Stimulated activated naive B cell treated with anti-CD40 and anti-IgM and Interleukin-4, amounts not matched to agents 10 μg/mL and 1 μg/mL and 100 μg/mL, for 72 hours (primary cell): Measurements from ENCODE around the gene TTLL5.
A peak's percentile ranks its signal among the peaks of the same experiment; 100 is the strongest.

Experiments used
- ATAC-seq, 2 donors: fragments of 150-1000 bp; cut with Tn5 transposase; replicated peaks; 2 replicates each; pipeline ENCODE4 v1.10.0; 2021; ENCODE audit warnings: moderate library complexity in 1 of 2
- DNase-seq: peaks from one replicate; pipeline ENCODE4 v3.0.0; 2021
- H3K27ac Mint-ChIP-seq: one replicate; pipeline ENCODE4 v1.8.0; 2022; ENCODE audit warnings: mild to moderate bottlenecking, mixed read lengths
- H3K27me3 Mint-ChIP-seq, 2 donors: one replicate each; pipeline ENCODE4 v1.8.0; 2022; ENCODE audit warnings: mixed read lengths in 2 of 2
- H3K36me3 Mint-ChIP-seq, 2 donors: one replicate each; pipeline ENCODE4 v1.8.0; 2022; ENCODE audit warnings: mixed read lengths in 2 of 2, mild to moderate bottlenecking in 1 of 2
- H3K4me1 Mint-ChIP-seq, 2 donors: one replicate each; pipeline ENCODE4 v1.8.0; 2022; ENCODE audit warnings: mixed read lengths in 2 of 2, mild to moderate bottlenecking in 1 of 2
- H3K4me3 Mint-ChIP-seq, 2 donors: one replicate each; pipeline ENCODE4 v1.8.0; 2022; ENCODE audit warnings: mild to moderate bottlenecking in 2 of 2, mixed read lengths in 2 of 2, moderate library complexity in 1 of 2
- H3K9me3 Mint-ChIP-seq, 2 donors: one replicate each; pipeline ENCODE4 v1.8.0; 2022; ENCODE audit warnings: mixed read lengths in 2 of 2, mild to moderate bottlenecking in 1 of 2

Gene TTLL5

DNA sequence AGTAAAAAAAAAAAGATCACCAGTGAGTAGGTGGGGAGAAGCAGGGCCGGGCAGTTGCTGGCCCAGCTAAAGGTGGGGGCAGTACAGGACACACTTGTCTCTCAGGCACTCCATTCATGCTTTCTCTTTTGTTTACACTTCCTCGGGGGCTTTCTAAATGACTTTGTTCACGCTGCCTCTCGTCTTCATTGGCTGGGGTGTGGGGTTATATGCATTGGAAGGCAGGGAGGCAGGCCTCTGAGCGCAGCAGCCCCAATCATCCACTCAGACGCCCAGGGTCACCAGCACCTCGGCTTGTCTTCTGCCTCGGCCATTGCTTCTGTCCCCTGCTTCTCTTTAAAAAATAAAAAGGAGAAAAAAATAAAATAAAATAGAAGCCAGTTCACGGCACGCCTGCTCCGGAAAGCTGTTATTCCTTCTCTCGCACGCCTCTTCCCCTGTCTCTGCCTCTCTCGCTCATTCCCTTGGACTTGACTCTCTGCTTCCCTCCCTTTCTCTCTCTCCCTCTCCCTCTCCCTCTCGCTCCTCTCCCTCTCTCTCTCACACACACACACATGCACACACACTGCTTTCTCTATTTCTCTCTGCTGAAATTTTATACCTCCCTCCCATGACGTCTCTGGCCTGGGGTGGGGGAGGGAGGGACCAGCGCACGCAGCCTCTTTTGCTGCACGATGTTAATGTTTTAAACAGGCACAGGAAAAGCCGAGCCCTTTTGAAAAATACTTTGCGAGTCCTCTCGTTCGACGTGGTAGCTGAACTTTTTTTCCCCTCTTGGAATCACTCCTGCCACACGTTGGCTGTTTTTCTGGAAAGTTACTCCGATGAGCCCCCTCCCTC lies 320.6 kb downstream of the TTLL5 start, which contains the start of gene TGFB3:
Gene TGFB3, minus strand, starts transcription at position 570 of the 840 bp plus-strand sequence. CDS start 1,102 bp downstream, outside the sequence.
- H3K27ac Mint-ChIP-seq, result peak within 1 kb of the TSS; percentile 60
- peak; percentile 35 for DNase-seq
- H3K4me3 Mint-ChIP-seq, result peak within 1 kb of the TSS; percentile 81 to 88
- peak; percentile 59 to 64 for ATAC-seq
- no peaks in the 10 kb centered on the region for H3K27me3 Mint-ChIP-seq
- H3K4me1 Mint-ChIP-seq, result peaks cover 36 to 58% of the 10 kb centered on the region in 2 donors
- H3K36me3 Mint-ChIP-seq, result no peaks in the 10 kb centered on the region
- no peaks in the 10 kb centered on the region for H3K9me3 Mint-ChIP-seq

DNA sequence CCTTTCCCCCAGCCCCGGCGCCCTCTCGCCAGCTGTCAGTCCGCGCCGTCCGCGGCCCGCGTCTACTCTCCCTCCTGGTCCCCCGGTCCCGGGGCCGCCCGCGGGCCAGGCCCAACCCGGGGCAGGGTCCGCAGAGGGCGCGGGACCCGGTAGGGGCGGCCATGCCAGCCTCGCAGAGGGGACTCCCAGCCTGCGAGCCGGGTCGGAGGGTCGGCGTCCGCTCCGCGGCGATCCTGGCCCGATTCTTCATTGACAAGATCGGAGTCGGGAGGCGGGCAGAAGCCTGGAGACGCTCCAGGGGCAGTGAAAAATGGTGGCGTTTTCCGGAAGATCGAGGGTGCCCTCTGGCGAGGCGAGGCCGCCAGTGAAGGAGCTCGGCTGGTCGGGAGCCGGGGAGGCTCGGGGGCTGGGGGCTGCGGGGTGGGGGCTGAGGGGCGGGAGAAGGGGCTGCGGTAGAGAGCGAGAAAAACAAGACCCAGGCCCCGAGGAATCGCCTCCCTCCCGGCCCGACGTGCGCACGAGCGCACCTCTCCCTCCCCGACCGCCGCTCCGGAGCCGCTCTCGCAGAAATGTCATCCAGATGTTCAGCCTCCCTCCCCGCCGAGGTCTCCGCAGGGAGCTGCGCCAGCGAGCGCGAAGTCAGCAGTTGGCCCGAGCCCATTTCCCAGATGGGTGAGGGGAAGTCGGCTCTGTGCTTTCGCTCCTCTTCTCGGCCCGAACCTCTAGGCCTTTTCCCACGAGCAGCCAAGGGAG lies 321.4 kb downstream of the TTLL5 start:
- Mint-ChIP-seq H3K4me3 (peak overlapping the region; percentile 81 to 88), H3K9me3 (no peaks in the 10 kb centered on the region), H3K36me3 (no peaks in the 10 kb centered on the region), H3K27me3 (no peaks in the 10 kb centered on the region), H3K4me1 (peaks cover 37 to 54% of the 10 kb centered on the region in 2 donors), H3K27ac (peak overlapping the region; percentile 59)
- peak; percentile 65 for DNase-seq
- peak; percentile 66 to 69 for ATAC-seq

DNA sequence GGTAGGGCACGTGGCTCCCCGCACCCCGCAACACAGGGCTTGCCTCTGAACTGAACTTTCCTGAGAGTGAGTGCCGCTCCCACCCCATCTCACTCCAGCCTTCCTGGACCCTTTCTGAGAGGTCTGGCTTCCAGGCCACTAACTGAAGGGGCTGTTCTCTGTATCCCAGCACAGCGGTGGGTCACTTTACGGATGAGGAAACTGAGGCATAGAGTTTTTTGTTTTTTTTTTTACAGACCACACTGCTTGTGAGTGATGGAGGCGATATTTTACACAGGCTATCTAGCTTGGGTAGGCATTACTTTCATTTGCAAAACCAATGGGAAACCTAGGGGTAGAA lies 321.9 kb downstream of the TTLL5 start:
- DNase-seq (no peak), ATAC-seq (peak in 1 of 2 donors; percentile 2)
- no peaks in the 10 kb centered on the region for H3K27me3 Mint-ChIP-seq
- peak overlapping the region; percentile 57 for H3K27ac Mint-ChIP-seq
- H3K9me3 Mint-ChIP-seq, result no peaks in the 10 kb centered on the region
- peak overlapping the region; percentile 76 to 88 for H3K4me3 Mint-ChIP-seq
- H3K36me3 Mint-ChIP-seq, result no peaks in the 10 kb centered on the region
- peaks cover 34 to 48% of the 10 kb centered on the region in 2 donors for H3K4me1 Mint-ChIP-seq

DNA sequence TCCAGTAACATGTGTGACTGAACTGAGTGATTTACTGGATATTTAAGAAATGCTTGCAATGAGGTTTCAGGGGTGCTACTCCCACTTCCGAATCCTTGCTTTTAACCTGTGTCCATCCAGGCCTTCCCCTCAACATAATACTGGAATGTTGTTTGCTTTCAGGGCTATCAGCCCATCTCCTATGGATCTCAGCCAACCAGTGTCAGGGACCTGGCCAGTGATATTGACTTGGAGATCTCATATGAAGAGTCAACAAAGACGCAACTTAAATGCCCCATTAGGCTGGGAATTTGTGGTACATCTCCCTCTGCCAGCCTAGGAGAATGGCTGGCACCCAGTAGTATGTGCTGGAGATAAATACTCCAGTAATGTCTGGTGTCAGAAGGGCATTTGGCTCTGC lies 323.6 kb downstream of the TTLL5 start:
- no peaks in the 10 kb centered on the region for H3K27me3 Mint-ChIP-seq
- H3K27ac Mint-ChIP-seq, result no peak overlapping the region
- peaks cover 3 to 4% of the 10 kb centered on the region in 2 donors for H3K36me3 Mint-ChIP-seq
- no peaks in the 10 kb centered on the region for H3K9me3 Mint-ChIP-seq
- H3K4me1 Mint-ChIP-seq, result peaks cover 19 to 31% of the 10 kb centered on the region in 2 donors
- DNase-seq (no peak), ATAC-seq (no peak)
- no peak overlapping the region for H3K4me3 Mint-ChIP-seq

DNA sequence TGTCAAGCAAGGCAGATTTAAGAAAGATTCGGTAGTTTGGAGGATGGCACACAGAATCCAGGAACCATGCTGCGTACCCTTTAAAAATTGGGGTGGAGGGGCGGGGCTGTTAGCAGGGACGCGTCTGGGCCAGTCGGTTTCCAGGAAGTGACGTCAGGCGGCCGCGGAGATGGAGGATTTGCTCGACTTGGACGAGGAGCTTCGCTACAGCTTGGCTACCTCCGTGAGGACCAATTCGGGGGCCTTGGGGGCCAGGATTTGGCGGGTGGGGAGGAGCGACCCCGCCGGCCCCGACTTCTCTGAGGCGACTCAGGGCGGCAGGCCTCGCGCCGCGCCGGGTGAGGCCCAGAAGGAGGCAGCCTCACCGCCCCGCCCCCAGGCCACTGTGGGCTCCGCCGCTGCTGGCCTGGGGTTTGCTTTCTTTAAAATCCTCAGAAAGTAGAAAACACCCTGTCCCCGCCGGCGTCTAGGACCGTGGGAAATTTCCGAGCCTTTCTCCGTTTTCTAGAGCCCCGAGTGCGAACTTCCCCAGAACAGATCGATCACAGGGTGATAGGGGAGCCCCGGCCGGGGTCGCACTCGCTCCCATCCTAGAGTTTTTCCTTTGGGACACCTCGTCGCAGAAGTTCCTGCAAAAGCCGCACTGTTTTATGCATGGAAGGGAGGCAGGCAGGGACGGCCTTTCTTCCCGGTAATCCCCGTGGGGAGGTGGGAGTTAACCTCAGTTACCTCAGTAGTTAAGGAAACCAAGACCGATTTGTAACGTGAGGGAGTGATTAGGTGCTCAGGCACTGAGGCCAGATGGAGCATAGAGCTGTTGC lies 324.8 kb downstream of the TTLL5 start, which contains the start of gene IFT43:
Gene IFT43, plus strand, starts transcription at position 146 of the 821 bp plus-strand sequence. Its CDS starts 24 bp downstream, at position 170.
- Mint-ChIP-seq H3K4me1 (peaks cover 14 to 22% of the 10 kb centered on the region in 2 donors), H3K27me3 (no peaks in the 10 kb centered on the region), H3K36me3 (peaks cover 7 to 8% of the 10 kb centered on the region in 2 donors), H3K4me3 (peak within 1 kb of the TSS; percentile 91 to 93), H3K27ac (peak within 1 kb of the TSS; percentile 93), H3K9me3 (no peaks in the 10 kb centered on the region)
- ATAC-seq, result peak; percentile 76 to 83
- DNase-seq, result peak; percentile 81

DNA sequence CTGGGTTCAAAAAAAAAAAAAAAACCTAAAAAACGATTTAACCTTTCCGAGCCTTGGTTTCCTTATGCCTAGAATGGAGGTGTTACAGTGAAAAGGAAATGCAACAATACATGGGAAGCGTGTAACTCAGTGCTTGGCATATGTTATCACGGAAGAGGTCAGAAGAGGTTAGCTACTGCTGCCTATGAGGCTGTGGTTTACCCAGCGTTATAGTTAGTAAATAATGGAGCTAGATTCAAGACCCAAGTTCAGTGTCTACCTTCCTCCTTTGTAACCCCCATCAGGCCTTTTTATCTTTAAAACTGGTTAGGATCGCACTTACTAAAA lies 325.4 kb downstream of the TTLL5 start:
- Mint-ChIP-seq H3K27ac (peak overlapping the region; percentile 86), H3K4me3 (peak overlapping the region; percentile 91 to 93), H3K27me3 (no peaks in the 10 kb centered on the region), H3K4me1 (peaks cover 9 to 16% of the 10 kb centered on the region in 2 donors), H3K9me3 (no peaks in the 10 kb centered on the region), H3K36me3 (peaks cover 7 to 8% of the 10 kb centered on the region in 2 donors)
- ATAC-seq (no peak), DNase-seq (no peak)

DNA sequence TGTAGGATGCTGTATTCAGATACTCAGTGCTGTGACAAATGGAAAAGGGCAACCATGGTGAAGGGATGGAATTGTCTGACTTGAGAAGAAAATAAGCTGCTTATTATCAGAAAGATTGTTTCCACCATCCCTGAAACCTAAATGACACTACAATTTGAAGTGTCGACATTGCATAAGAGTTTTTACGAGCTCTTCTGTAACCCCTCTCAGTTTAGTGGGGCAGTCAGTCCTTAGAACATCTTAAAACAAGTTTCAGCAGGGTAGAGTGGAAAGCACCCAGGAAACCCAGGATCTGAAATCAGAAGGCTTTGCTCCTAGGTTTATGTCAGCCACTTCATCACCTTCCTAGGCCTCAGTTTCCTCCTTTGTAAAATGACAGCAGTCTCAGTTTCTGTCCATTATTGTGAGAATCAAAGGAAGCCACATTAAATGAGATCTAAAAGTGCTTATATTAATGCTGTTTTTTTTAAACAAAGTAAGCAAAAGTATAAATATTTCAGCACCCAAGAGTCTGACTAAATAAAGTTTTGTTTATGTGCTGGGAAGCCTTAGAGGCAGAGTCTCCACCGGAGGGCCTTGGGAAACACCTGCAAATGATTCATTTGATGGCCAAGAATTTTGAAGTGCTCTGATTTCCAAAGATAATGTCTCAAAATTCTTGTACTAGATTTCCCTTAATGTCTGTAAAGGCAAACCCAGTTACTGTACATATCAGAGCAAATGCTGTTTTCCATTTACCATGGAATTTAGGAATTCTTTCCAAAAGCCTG lies 326.3 kb downstream of the TTLL5 start:
- no peak for DNase-seq
- Mint-ChIP-seq H3K36me3 (peaks cover 11 to 12% of the 10 kb centered on the region in 2 donors), H3K4me3 (no peak overlapping the region), H3K27ac (no peak overlapping the region), H3K27me3 (no peaks in the 10 kb centered on the region), H3K4me1 (peaks cover 5 to 9% of the 10 kb centered on the region in 2 donors), H3K9me3 (no peaks in the 10 kb centered on the region)
- ATAC-seq, result no peak

DNA sequence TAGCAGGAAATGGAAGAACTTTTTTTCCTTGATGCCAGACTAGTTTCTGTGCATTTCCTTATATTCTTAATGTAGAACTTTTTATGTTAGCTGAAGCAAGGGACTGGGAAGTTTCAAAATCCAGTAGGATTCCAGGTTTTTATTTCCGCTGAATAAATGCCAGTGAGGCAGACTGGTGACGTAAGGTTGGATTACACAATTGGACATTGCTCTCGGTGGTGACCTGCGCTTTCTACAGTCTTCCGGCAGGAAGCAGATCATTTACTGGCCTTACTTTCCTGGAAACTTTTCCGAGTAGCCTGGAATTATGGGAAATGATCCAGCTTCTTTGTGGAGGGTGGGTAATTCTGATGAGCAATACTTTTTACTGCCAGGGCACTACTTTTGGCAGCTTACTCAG lies 328.1 kb downstream of the TTLL5 start:
- no peak for ATAC-seq
- no peak for DNase-seq
- Mint-ChIP-seq H3K27me3 (no peaks in the 10 kb centered on the region), H3K36me3 (peaks cover 12 to 18% of the 10 kb centered on the region in 2 donors), H3K4me3 (no peak overlapping the region), H3K4me1 (peaks cover 10 to 17% of the 10 kb centered on the region in 2 donors), H3K9me3 (no peaks in the 10 kb centered on the region), H3K27ac (no peak overlapping the region)

DNA sequence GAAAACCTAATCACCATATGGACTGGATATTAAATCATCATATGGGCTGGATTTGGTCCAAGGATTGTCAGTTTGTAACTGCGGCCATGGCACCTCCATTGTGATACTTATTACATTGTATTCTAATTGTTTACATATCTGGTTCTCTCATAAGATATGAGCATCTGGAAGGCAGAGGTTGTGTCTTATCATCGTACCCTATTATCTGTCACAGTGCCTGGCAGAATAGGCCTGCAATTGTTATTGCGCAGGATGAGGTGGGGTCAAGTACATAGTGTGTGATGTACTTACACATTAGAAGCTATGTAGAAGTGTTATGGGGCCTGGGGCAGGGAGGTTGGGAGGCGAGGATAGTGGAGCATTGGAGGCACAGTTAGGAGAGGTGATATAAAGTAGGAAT lies 329.3 kb downstream of the TTLL5 start:
- H3K9me3 Mint-ChIP-seq, result no peaks in the 10 kb centered on the region
- H3K4me1 Mint-ChIP-seq, result peaks cover 10 to 17% of the 10 kb centered on the region in 2 donors
- H3K36me3 Mint-ChIP-seq, result peaks cover 20 to 23% of the 10 kb centered on the region in 2 donors
- H3K4me3 Mint-ChIP-seq, result no peak overlapping the region
- no peak for ATAC-seq
- H3K27me3 Mint-ChIP-seq, result no peaks in the 10 kb centered on the region
- H3K27ac Mint-ChIP-seq, result no peak overlapping the region
- DNase-seq, result no peak

DNA sequence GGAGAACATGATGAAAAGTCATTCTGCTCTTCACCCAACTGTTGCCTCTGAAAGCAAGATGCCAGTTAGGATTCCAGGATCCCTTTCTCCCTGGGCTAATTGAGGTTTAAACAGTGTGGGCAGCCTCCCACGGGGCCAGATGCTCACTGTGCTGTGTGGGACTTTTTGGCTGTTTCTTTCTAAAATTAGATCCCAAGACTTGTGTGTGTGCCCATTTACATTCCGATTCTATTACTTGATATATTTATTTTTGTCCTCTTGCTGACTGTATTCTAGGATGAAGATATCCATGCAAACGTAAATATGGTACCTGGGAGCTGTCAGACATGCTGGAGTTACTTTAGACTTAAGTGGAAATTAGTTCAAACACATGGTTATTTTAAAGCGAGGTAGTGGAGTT lies 330.7 kb downstream of the TTLL5 start:
- no peak overlapping the region for H3K27ac Mint-ChIP-seq
- H3K4me3 Mint-ChIP-seq, result no peak overlapping the region
- no peaks in the 10 kb centered on the region for H3K9me3 Mint-ChIP-seq
- H3K36me3 Mint-ChIP-seq, result peaks cover 33 to 36% of the 10 kb centered on the region in 2 donors
- ATAC-seq (no peak), DNase-seq (no peak)
- H3K4me1 Mint-ChIP-seq, result peaks cover 6 to 8% of the 10 kb centered on the region in 2 donors
- H3K27me3 Mint-ChIP-seq, result no peaks in the 10 kb centered on the region

DNA sequence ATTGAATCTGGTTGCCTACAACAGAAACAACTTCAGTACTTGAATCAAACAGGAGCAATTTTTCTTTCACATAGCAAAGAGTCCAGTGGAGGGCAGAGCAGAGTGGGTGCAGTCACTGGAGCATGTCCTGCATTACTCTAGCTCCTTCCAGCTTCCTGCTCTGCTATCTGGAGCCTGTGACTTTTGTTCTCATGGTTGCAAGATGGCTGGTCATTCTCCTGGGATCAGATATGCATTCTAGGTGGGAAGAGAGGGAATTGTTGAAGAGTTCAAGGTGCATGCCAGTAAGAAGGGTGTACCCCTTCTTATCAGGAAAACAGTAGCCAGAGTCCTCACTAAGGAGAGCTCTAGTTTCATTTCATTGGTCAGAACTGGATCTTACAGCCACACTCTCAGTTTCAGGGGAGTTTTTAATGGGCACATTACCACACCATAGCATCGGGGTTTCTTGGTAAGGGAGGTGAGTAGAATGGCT lies 332.6 kb downstream of the TTLL5 start:
- no peak overlapping the region for H3K4me3 Mint-ChIP-seq
- ATAC-seq (peak; percentile 50 to 63), DNase-seq (no peak)
- peaks cover 5 to 7% of the 10 kb centered on the region in 2 donors for H3K4me1 Mint-ChIP-seq
- no peaks in the 10 kb centered on the region for H3K9me3 Mint-ChIP-seq
- no peak overlapping the region for H3K27ac Mint-ChIP-seq
- H3K27me3 Mint-ChIP-seq, result no peaks in the 10 kb centered on the region
- H3K36me3 Mint-ChIP-seq, result peaks cover 35 to 45% of the 10 kb centered on the region in 2 donors

DNA sequence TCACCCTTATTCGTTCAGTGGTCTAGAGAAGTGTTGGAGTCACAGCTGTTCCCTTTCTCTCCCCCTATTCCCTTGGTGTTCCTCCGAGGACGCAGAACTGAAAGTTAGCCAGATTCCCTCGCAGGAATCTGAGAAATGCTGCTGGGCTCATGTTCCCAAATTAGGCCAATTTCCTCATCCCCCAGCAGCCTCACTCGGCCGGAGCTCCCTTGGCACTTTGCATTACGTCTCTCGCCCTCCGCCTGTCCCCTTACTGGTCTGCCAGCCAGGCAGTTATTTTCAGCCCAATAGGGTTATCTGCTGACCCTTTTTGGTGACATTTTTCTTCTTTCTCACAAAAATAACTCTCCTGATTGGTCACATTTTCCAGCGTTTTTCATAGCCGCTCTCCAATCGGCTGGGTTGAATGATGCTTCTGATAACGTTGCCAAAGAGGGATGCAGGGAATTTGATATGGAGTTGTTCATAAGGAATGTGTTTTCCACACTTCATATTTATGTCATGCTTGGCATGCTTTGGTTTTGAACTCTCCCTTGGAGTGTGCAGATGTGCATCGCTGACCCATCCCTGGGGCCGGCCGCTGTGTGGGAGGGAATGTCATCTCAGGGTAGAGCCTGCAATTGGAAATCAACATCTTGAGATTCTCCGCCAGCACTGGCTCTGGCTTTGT lies 334.5 kb downstream of the TTLL5 start:
- Mint-ChIP-seq H3K4me1 (peaks cover 5 to 7% of the 10 kb centered on the region in 2 donors), H3K4me3 (no peak overlapping the region), H3K27me3 (no peaks in the 10 kb centered on the region), H3K9me3 (no peaks in the 10 kb centered on the region), H3K36me3 (peaks cover 33 to 46% of the 10 kb centered on the region in 2 donors), H3K27ac (no peak overlapping the region)
- DNase-seq (no peak), ATAC-seq (no peak)

DNA sequence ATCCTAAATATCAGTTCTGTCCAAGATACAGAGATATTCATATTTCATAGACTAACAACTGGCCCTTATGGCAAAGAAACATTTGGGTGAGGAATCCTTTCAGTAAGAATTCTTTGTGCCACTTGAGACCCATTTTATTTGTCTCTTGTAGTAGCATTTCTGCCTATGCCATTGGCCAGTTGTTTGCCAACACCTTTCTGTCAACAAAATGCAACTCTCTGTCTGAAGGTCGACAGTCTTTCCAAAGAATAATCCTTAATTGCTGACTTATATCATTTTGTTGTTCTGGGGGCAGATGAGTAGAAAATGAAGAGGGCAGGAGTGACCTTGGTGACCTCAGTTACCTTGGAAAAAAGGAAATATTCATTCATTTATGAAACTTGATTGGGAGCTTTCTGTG lies 335.4 kb downstream of the TTLL5 start:
- no peak overlapping the region for H3K27ac Mint-ChIP-seq
- H3K4me1 Mint-ChIP-seq, result peaks cover 5 to 7% of the 10 kb centered on the region in 2 donors
- H3K36me3 Mint-ChIP-seq, result peaks cover 40 to 55% of the 10 kb centered on the region in 2 donors
- no peaks in the 10 kb centered on the region for H3K27me3 Mint-ChIP-seq
- no peak overlapping the region for H3K4me3 Mint-ChIP-seq
- no peaks in the 10 kb centered on the region for H3K9me3 Mint-ChIP-seq
- DNase-seq, result no peak
- no peak for ATAC-seq
